ENCODE data around the gene DAPP1. TPM values are rescaled to one million over a fixed set of nuclear protein-coding genes. Genes with fewer than 3 reads are reported as not detected.

DAPP1 gene
- total and polyA plus RNA-seq, 2 of the 4 experiments (the other 2 are of a cell fraction) = not detected

DNA sequence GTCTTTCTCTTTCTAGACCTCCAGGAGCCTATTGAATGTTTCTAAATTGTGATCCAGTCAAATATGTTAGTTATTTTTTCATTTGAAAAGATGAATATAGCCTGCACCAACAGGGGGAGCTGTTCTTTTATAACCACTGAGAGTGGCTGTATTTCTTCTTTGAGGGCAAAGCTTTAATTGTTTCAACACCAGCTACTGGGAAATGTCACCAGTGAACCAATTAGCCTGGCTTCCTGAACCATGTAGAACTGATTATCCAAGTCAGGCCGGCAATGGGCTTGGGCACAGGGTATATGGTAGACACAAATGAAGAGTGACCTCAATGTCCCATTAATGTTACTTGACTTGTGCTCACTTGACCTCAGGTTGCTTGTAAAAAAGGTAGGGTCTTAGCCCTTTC, 4.8 kb upstream of the DAPP1 start:
- dilution Hi-C loops (cut with HindIII; ENCODE audit: low sequenced_read_pairs, unreplicated experiment) = no loop called here
- DNase-seq (peak; percentile 20), ATAC-seq (ENCODE audit: low read depth) (peak; percentile 35; the same call in 1 of the 2 replicates)
- Histone ChIP-seq H3K4me2 (ENCODE audit: low read depth, low read length) (no peak overlapping the region), H2AK9ac (replicated peaks; ENCODE audit: low read depth, low read length, poor library complexity) (no peak overlapping the region), H3K9ac (ENCODE audit: low read depth, low read length) (no peak overlapping the region), H3K4ac (ENCODE audit: low read depth, low read length) (no peak overlapping the region), H3K23ac (ENCODE audit: low read depth, low read length) (no peak overlapping the region), H2AFZ (replicated peaks; ENCODE audit: low read length, poor library complexity) (no peak overlapping the region), H3K36me3 (ENCODE audit: control insufficient read depth, insufficient read depth, low read length) (no peaks in the 10 kb centered on the region), H3K79me1 (ENCODE audit: low read depth in 1 of 2, low read length in 2 of 2) (no peaks in the 10 kb centered on the region), H2AK5ac (ENCODE audit: low read depth, low read length) (no peak overlapping the region), H2BK120ac (ENCODE audit: low read depth, low read length) (no peak overlapping the region), H3K9me1 (ENCODE audit: insufficient read depth, low read length) (no peaks in the 10 kb centered on the region), H3K18ac (ENCODE audit: low read depth, low read length) (no peak overlapping the region), H3K14ac (replicated peaks; ENCODE audit: low read depth, low read length) (no peak overlapping the region), H2BK15ac (ENCODE audit: low read depth, low read length) (no peak overlapping the region), H4K91ac (ENCODE audit: insufficient read depth, low read depth, low read length) (no peak overlapping the region), H4K5ac (ENCODE audit: low read depth, low read length) (no peak overlapping the region), H4K8ac (ENCODE audit: low read depth in 2 of 2, low read length in 2 of 2) (no peak overlapping the region), H3K27me3 (ENCODE audit: control insufficient read depth, insufficient read depth, low read length) (no peaks in the 10 kb centered on the region; the same call in 1 of the 2 replicates), H3K9me3 (ENCODE audit: control insufficient read depth, insufficient read depth, low read length) (no peaks in the 10 kb centered on the region), H2BK5ac (ENCODE audit: low read depth, low read length, poor library complexity, severe bottlenecking) (no peak overlapping the region), H4K20me1 (ENCODE audit: insufficient read depth, low read length) (no peaks in the 10 kb centered on the region), H3K4me3 (ENCODE audit: insufficient read depth, low read depth, low read length) (no peak overlapping the region), H3K56ac (ENCODE audit: extremely low read depth, insufficient read depth, low read length) (no peak overlapping the region), H3K27ac (ENCODE audit: insufficient read depth, low read length) (no peak overlapping the region), H3K4me1 (ENCODE audit: control insufficient read depth, insufficient read depth, low read length) (no peaks in the 10 kb centered on the region), H2BK20ac (ENCODE audit: low read depth, low read length) (no peak overlapping the region)
- intact Hi-C loops (cut with micrococcal nuclease) = loop anchor here (5.0 to 10.0 kb wide), 3 partner anchors 75 to 253 kb away; partner anchors contain the start of gene DNAJB14
- POLR2A ChIA-PET (ENCODE audit: unreplicated experiment) = no interaction called here
- BruUV-seq (replicated peaks) = no TSS peak
- CTCF ChIA-PET = interaction anchor here (0.6 to 1.5 kb wide), 7 partner anchors 9 to 301 kb away, joined by 3 to 4 read pairs (median 3); partner anchors contain the start of gene C4orf17
- in situ Hi-C loops (cut with MboI; ENCODE audit: low sequenced_read_pairs) = no loop called here
- TF ChIP-seq SMC3 (IDR thresholded peaks at IDR 0.05; ENCODE audit: low read depth, low read length) (0 out of 2 replicates have a peak, but pooled peaks have one; percentile 21), RAD21 (IDR thresholded peaks at IDR 0.05; ENCODE audit: low read length) (peak; percentile 26)
- TF ChIP-seq, protein P1, sequence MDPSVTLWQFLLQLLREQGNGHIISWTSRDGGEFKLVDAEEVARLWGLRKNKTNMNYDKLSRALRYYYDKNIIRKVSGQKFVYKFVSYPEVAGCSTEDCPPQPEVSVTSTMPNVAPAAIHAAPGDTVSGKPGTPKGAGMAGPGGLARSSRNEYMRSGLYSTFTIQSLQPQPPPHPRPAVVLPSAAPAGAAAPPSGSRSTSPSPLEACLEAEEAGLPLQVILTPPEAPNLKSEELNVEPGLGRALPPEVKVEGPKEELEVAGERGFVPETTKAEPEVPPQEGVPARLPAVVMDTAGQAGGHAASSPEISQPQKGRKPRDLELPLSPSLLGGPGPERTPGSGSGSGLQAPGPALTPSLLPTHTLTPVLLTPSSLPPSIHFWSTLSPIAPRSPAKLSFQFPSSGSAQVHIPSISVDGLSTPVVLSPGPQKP (IDR thresholded peaks at IDR 0.05; ENCODE audit: borderline replicate concordance, low read depth, low read length) = no peak
- TF ChIP-seq, protein P2, sequence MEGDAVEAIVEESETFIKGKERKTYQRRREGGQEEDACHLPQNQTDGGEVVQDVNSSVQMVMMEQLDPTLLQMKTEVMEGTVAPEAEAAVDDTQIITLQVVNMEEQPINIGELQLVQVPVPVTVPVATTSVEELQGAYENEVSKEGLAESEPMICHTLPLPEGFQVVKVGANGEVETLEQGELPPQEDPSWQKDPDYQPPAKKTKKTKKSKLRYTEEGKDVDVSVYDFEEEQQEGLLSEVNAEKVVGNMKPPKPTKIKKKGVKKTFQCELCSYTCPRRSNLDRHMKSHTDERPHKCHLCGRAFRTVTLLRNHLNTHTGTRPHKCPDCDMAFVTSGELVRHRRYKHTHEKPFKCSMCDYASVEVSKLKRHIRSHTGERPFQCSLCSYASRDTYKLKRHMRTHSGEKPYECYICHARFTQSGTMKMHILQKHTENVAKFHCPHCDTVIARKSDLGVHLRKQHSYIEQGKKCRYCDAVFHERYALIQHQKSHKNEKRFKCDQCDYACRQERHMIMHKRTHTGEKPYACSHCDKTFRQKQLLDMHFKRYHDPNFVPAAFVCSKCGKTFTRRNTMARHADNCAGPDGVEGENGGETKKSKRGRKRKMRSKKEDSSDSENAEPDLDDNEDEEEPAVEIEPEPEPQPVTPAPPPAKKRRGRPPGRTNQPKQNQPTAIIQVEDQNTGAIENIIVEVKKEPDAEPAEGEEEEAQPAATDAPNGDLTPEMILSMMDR (conservative IDR thresholded peaks at IDR 0.05; ENCODE audit: low read depth, low read length) = peak; percentile 52
- WGBS, 2 experiments (ENCODE audit: extremely low coverage in 2 of 2, insufficient read length in 1 of 2) = no CpG with 5 or more reads among the region's 1 CpG
